Hematopoietic multipotent progenitor cell (in vitro differentiated cells): ENCODE data around the gene ZBTB6. TPM values are rescaled to one million over a fixed set of nuclear protein-coding genes. Genes with fewer than 3 reads are reported as not detected.

Source experiments
- DNase-seq, 3 donors: peaks; one replicate each; pipeline ENCODE4 v3.0.0-alpha.2; 2011 to 2015; ENCODE audit warnings: low read depth in 2 of 3, low spot score in 2 of 3
- total RNA-seq: library from RNA; depleted of rRNA; stranded (reverse); fragments of >200 nt; gene quantifications from one replicate; pipeline ENCODE4 v1.2.3, GENCODE V29; 2012

The ZBTB6 gene, protein sequence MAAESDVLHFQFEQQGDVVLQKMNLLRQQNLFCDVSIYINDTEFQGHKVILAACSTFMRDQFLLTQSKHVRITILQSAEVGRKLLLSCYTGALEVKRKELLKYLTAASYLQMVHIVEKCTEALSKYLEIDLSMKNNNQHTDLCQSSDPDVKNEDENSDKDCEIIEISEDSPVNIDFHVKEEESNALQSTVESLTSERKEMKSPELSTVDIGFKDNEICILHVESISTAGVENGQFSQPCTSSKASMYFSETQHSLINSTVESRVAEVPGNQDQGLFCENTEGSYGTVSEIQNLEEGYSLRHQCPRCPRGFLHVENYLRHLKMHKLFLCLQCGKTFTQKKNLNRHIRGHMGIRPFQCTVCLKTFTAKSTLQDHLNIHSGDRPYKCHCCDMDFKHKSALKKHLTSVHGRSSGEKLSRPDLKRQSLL
- 3.5 TPM for total RNA-seq

DNA sequence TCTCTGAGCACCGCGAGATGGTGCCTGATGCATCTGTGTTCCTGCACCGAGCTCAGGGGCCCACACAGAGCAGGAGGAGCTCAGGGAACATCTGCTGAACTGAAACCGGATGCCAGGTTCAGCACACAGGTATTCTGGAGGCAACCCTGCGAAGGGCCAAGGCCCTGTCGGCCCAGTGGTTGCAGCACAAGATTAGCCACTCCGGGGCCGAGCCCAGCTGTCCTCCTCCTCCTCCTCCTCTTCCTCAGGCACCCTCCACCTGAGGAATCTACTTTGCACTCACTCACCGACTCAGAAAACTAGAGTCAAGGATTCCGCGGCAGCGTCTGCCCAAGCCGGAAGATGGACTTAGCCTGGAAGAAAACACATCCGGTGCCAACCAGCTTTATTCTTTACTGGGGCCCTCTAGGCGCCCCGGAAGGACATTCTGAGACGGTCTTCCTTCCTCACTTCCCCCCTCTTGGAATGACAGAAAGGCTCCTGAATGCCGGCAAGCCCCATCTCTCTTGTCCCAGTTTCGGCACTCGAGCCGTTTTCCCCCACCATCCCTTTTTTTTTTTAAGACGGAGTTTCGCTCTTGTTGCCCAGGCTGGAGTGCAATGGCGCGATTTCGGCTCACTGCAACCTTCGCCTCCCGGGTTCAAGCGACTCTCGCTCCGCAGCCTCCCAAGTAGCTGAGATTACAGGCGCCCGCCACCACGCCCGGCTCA, at the start of gene ZBTB6:
TSS of gene ZBTB6 (minus strand) at position 360 of the 710 bp plus-strand sequence. CDS start 1,251 bp downstream, outside the sequence.
- peak; percentile 62 to 90 (median 77) for DNase-seq

DNA sequence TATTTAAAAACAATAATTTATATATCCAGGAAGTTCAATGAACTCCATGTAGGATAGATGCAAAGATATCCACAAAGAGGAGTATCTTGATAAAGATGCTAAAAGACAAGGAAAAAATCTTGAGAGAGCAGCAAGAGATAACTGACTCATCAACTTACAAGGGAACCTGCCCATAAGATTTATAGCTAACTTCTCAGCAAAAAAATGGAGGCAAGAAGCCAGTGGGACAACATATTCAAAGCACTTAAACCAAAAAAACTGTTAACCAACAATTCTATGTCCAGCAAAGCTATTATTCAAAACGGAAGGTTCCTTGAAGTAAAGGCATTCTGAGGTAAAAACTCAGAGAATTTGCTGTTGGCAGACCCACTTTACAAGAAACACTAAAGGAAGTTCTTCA, 48.0 kb upstream of the ZBTB6 start:
- no peak for DNase-seq

DNA sequence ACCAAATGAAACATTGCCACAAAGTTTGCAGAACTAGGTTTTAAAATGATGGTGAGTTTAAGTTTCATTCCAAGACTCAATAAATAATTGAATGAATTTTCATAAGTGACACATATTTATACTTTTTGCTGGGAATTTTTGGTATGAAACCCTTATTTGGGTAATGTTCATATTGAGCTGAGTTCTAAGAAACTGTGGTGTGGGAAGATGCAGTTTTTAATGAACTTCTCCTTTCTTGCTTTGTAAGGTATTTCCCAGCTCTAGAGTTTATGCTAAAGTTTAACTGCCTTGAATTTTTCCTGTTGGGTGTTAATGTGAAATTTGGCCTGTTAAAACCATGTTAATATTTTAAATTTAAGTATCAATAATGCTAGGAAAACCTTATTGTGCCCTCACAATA, 42.8 kb upstream of the ZBTB6 start:
- no peak for DNase-seq

DNA sequence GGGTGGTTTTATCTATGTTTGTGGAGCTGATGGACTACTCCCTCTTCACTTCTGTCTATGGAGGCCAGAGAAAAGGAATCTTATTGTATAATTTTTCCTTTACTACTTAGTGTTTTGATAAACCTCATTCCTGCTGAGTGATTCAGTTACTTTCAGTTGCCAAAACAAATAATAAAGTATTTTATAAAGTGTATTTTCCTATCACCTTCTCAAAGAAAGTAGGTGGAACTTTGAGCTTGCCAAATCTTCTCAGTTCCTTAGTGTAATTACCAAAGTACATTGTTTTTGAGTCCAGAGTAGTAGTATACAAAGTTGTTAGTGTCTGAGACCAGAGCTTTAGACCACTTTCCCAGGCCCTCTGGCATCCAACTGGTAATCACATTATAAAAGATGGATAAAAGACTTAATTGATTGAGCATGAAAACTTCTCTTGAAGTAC, 41.1 kb upstream of the ZBTB6 start:
- DNase-seq: no peak

DNA sequence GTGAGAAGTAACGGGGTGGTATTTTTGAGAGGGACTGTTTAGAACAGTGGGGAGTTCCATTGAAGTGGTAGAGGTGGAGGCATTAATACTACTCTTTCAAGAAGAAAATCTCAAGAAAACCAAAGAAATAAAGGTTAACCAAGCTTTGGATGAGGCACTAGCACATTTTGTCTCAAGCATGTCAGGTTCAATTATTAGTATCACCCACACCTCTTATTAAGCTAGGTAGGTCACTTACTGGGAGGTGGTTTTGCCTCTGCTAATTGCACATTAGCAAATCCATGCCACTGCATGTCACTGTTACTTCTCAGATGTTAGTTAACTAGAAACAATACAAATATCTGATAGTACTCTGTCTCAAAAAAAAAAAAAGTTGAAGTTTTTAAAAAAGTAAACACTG, 37.9 kb upstream of the ZBTB6 start:
- no peak for DNase-seq

DNA sequence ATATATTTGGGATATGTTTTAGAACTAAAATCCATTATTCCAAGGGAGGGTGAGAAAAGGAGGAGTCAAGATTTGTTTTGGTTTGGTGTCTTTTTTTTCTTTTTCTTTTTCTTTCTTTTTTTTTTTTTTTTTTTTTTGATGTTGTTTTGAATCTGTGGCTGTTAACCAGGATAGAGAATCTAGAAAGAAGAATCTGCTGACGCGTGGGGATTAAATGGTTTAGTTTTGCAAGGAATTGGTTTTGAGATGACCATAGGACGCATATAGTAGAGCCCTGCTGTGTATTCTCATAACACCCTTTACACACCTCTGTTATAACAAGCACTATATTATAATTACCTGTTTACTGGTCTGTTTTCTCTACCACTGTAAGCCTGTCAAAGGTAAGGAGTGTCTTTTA, 37.1 kb upstream of the ZBTB6 start:
- no peak for DNase-seq

DNA sequence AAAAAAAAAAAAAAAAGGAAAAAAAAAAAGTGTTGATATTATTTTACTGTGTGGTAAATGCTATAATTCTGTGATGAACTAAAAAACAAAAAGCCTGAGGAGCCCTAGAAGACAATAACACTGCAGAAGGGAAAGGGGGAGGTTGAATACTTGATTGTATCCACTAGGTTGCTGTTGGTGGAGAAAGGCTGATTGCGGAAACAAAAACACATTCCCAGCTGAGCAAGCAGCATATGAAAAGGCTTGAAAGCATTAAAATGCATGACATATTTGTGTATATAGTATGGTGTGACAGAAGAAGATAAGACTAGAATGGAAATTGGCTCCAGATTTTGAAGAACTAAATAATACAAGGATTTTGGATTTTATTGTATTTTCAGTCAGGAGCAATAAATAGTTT, 36.6 kb upstream of the ZBTB6 start:
- DNase-seq: no peak

DNA sequence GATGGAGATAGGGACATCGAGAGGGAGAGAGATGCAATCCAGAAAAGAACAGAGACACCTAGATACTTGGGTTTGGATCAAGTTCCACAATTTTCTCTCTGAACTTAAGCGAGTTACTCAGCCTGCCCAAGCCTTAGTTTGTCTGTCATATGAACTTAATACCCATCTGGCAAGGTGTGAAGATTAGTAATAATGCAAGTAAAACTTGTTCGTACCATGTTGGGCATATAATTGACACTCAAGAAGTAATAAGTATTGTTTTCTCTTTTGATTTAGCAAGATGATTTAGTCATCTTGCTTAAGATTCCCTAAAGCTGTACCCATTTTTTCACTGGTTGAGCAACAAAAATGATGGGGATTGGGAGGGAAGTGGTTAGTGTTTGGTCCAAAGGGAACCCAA, 35.2 kb upstream of the ZBTB6 start:
- DNase-seq: no peak

DNA sequence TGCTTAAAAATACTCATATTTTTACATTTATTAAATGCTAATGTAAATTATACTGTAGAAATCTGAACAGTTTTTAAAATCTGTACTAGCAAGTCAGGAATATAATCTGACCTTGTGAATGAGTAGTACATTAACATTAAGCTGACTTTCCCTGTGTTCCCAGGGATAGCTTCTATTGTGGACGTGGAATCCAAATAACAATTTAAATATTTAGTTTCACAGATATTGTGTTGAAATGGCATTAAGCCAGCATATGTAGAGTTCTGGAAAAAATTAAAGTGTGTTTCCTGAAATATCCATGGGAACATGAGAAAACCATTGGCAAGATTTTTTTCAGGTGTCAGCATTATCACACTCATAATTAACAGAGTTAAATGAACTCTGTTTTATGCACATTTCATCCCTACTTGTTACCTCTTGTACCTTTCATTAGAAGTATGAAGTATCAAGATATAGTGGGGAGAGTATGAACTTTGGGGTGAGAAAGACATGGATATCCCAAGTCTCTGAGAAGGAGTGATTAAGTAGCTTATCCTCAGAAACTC, 33.4 kb upstream of the ZBTB6 start:
- DNase-seq: no peak

DNA sequence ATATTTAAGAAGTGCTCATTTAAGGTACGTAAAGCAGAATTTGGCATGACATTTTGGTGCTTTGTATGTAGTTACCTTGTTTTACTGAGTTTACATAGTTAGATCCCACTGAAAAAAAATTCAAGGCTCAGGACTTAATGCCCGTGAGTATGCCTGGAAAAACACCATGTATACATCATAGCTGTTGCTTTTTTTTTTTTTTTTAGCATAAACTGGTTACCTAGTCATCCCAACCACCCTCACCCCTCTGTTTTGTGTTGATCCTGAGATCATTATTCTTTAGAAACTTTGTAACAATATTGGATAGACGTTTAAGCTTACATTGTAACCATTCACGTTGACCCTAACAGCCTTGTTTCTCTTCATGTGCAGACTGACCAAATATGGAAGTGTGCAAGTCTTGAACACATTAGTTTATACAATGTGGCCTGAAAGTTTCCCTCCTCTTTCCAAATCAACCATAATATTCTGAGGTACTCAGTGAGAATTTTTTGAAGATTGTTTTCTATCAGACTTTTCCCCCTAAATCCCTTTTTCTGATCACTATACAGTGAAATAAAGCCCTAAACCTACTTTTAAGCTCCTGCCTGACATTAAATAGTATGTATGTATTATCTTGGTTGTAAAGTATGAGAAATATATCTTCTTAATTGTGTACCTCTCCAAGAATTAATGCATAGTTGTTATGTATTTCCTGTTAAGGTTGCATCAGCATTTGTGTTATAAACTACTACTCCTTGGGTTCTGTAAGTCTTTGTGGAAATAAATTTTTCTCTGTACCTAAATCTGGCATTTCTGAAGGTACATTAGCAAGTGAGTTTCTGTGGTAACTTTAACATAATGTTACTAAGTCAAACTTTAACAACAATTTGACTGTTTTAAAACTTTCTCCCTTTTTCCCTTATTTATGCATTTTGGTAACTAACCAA, 32.1 kb upstream of the ZBTB6 start:
- no peak for DNase-seq

DNA sequence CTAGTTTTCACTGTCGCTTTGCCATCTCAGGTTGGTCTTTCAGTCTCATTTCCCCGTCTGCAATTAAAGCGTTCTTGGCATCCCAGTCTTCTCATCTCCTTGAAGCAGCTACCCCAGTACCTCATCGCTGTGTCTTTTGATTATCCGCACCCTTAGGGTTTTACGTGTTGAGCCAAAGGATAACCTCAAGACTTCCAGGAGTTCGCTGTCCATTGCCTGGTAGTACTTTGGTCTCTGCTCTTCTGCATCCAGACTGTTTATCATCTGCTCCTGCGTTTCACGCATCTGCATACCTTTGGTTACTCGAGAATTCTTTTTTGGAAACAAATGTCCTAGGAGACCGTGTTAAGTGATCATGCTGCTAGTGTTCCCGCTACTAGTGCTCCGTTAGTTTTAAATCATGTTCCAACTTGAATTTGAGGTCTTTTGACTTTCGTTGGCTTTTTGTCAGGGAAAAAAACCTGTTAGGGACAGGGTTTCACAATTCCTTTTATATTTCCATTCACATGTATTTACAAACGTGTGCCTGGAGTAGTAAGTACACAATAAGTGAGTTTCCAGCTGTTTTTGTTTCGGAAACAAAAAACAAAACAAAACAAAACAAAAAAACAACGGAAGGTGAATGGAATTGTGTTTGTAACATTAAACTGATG, 28.6 kb upstream of the ZBTB6 start:
- DNase-seq: no peak

DNA sequence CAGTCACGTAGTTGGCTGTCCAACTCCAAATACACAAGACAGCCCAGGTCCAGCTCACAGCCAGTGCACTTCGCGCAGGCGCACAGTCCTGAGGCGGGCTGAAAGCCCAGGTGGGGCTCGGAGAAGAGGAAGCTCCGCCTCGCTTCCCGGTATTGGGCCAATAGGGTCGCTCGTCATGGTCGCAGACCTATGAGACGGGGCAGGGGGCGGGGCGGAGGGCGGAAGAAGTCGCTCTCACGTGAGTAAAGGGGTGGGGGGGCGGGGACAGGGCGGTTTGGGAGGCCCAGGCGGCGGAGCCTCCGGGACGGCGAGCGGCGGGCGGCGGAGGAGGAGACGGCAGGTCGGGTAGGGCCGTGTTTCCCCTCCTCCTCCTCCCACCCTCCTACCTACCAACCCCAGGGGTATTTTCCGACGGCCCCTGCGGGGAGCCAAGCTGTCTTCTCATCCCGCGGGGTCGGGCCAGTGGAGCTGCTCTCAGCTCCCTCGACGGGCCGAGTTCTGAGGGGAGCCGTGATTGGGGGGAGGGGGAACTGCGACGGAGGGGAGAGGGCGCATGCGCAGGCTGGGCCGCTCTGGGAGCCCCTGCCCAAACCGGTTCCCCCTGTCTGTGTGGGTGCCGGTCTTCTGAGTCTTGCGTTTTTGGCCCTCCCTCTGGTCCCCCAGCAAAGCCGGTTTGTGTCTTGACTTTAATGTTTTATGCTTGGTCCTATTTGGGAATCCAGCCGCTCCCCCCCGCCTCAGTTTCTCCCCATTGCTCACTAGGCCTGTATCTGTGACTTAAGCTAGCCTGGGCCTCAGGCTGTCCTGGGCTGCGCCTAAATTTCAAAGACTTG, 27.8 kb upstream of the ZBTB6 start, which contains the start of gene RABGAP1:
TSS of gene RABGAP1 (plus strand) at position 272 of the 833 bp plus-strand sequence. CDS start 16,040 bp downstream, outside the sequence.
- DNase-seq: peak; percentile 91 to 99 (median 99)

DNA sequence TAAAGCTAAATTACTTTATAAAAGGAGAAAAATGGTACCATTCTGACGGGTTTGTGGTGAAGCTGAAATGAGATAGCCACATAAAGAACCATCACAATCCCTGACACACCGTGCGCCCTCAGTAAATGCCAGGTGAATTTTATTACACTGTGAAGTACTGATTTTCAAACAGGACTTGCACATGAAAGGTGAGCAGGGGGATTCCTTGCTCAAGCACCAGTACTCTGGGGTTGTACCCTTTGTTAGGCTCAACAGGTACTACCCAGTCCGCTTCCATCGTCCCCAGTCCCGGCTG, 27.3 kb upstream of the ZBTB6 start:
- DNase-seq: no peak

DNA sequence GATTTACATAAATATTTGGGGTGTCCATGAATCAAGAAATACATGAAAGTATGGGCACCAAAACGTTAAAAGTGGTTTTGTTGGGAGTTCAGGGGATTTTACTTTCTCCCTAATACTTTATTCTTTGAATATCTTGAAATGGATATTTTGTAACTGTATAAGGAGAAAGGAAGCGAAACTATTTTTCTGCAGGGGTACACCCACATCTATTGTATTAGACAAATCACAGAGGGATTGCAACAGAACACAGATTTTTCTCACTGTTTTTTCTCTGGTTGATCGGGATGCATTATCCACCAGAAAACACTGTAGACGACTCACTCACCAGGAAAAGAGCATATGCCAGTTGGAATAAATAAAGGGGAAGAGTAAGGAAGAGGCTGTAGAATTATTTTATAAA, 26.5 kb upstream of the ZBTB6 start:
- DNase-seq: no peak

DNA sequence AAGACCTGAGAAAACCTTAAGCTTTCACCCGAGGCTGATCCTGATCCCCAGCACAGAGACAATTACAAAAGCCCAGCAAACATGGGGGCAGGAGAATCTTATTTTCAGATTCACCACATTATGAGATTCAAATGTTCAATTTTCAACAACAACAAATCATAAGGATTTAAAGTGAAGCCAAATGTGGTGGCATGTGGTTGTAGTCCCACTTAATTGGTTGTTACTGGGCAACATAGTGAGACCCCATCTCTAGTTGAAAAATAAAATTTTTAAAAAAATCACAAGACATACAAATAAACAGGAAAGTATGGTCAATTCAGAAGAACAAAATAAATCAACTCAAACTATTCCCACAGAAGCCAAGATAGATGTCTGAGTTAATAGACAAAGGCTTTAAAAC, 23.8 kb upstream of the ZBTB6 start:
- no peak for DNase-seq

DNA sequence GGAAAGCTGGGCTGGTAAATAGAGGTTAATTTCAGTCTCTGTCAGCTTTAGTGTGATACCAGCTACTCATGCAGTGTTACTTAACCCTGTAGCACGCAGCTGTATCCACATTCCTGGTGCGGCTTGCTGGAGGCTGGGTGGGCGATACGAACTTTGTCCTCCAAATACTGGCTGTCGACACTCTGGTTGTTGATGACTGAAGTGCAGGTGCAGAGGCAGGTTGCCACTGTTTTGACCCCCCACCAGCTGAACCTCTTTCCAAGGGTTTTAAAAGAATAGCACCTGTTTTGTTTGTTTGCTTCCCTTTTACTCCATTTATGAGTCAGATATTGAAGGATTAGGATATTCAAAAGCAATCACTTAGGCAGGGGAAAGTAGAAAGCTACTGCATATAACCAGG, 23.3 kb upstream of the ZBTB6 start:
- DNase-seq: no peak

DNA sequence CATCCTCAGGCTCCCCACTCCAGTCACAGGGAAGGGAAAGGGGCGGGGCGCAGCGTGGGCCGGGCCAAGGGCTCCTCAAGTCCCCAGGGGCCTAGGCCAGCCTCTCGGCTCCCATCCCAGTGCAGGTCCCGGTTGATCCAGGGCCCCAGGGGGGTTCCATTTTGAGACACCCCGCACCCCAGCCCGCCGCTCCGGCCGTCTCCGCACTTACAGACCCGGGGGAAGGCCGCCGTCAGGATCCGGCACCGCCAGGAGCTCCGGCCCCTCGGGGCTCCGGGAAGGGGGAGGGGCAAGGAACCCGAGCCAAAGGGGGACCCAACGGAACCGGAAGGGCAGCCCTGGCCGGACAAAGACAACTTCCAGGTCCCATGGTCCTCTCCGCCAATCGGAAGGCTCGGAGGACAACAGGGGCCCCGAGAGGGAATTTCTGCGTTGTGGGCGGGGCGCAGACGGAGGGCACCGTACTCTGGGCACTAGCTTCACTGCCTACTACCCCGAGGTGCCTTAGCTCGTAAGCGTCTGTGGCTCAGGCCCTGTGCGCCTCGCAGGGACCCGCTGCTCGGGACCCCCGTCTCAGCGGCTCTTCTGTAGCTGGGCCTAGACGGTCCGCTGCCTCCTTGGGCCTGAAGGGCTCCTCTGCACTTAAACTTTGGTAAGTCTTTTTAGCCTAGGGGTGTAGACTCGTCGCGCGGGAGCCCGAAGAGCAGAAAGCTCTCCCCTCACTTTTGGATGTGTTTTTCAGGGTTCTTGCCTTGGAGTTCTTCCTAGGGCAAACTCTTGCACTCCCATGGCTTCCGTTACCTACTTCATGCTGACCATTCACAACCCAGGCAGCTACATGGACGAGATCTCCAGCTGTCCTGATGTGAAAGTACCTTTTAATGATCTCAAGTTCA, 18.4 kb upstream of the ZBTB6 start, which contains the start of gene ZBTB26:
TSS of gene ZBTB26 (minus strand) at position 287 of the 896 bp plus-strand sequence. CDS start 11,578 bp downstream, outside the sequence.
- DNase-seq: peak; percentile 68 to 96 (median 96)

DNA sequence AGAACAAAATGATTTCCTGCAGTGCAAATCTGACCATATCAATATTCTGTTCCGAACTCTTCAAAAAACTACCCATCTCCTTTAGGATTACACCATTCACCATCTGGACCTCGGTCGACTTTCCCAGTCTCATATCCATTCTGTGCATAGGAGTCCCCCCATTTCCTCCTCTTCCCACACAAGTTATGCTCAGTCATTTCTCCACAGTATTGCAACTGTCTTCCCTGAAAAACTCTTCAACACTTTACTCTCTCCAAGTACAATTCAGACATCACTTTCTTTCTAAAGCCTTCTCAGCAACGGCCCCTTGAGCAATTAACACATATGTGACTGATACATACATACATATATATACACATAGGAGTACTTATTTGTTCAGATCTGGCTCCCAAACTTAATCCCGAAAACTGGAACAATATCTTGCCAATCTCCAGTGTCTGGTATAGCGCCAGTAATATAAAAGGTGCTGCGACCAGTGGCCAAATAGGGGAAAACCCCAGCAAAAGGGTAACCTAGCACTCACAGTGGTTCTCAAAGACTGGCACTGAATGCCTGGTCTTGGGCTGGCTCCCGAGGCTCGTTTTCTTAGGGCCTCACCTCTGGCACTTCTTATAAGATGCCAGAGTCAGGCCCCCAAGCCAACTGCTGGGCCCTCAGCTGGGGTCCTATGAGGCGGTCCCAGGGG, 17.6 kb upstream of the ZBTB6 start:
- no peak for DNase-seq
